Activated gamma-delta T cell treated with Interleukin-2 at 50 U/mL for 16 hours (primary cell): Measurements from ENCODE around the gene ANK3.
A peak's percentile ranks its signal among the peaks of the same experiment; 100 is the strongest.
"Not testable (repeated sequence)": the region's sequence is repeated elsewhere in the genome, so short reads cannot be mapped to it uniquely, and the experiment has no call there.

Experiments
- DNase-seq: peaks from one replicate; pipeline ENCODE4 v3.0.0-alpha.2; 2020

The ANK3 gene

GRCh38 chr10:60073397-60073780 lies 316.3 kb downstream of the ANK3 start:
- no peak for DNase-seq

GRCh38 chr10:60069311-60069710 lies 320.4 kb downstream of the ANK3 start:
- no peak for DNase-seq

- no peak for DNase-seq
These were observed 339.3 kb downstream of the ANK3 start for GRCh38 chr10:60050366-60050765.

GRCh38 chr10:60048091-60048501 lies 341.6 kb downstream of the ANK3 start:
- DNase-seq = no peak

GRCh38 chr10:60045571-60045970 lies 344.1 kb downstream of the ANK3 start:
- DNase-seq = no peak

- DNase-seq = no peak
These were observed 344.7 kb downstream of the ANK3 start for GRCh38 chr10:60044971-60045370.

GRCh38 chr10:60044242-60044641 lies 345.4 kb downstream of the ANK3 start:
- no peak for DNase-seq

GRCh38 chr10:60043561-60044241 lies 346.0 kb downstream of the ANK3 start:
- no peak for DNase-seq

- no peak for DNase-seq
These were observed 346.8 kb downstream of the ANK3 start for GRCh38 chr10:60042914-60043313.

- no peak for DNase-seq
These were observed 347.4 kb downstream of the ANK3 start for GRCh38 chr10:60042262-60042661.

- no peak for DNase-seq
These were observed 348.1 kb downstream of the ANK3 start for GRCh38 chr10:60041489-60042133.

- DNase-seq = no peak
These were observed 349.5 kb downstream of the ANK3 start for GRCh38 chr10:60040014-60040662.

GRCh38 chr10:60035984-60036383 lies 353.7 kb downstream of the ANK3 start:
- no peak for DNase-seq

GRCh38 chr10:60035375-60035774 lies 354.3 kb downstream of the ANK3 start:
- not testable (repeated sequence) for DNase-seq

GRCh38 chr10:60032723-60033122 lies 357.0 kb downstream of the ANK3 start:
- DNase-seq = peak; percentile 19

GRCh38 chr10:60031664-60032063 lies 358.0 kb downstream of the ANK3 start:
- DNase-seq = no peak

- no peak for DNase-seq
These were observed 358.5 kb downstream of the ANK3 start for GRCh38 chr10:60031183-60031582.

GRCh38 chr10:60029475-60029874 lies 360.2 kb downstream of the ANK3 start:
- DNase-seq = no peak

GRCh38 chr10:60028081-60028480 lies 361.6 kb downstream of the ANK3 start:
- no peak for DNase-seq

- DNase-seq = no peak
These were observed 364.4 kb downstream of the ANK3 start for GRCh38 chr10:60025279-60025678.

- no peak for DNase-seq
These were observed 365.2 kb downstream of the ANK3 start for GRCh38 chr10:60024506-60024905.

GRCh38 chr10:60023155-60023877 lies 366.4 kb downstream of the ANK3 start:
- no peak for DNase-seq

- DNase-seq = no peak
These were observed 368.3 kb downstream of the ANK3 start for GRCh38 chr10:60021361-60021760.

GRCh38 chr10:60016794-60017193 lies 372.9 kb downstream of the ANK3 start:
- no peak for DNase-seq
